Liver (tissue), 9 donors: ENCODE measurements around the gene PLCB1. TPM values are rescaled to one million over a fixed set of nuclear protein-coding genes. Genes with fewer than 3 reads are reported as not detected.

ENCODE experiments used
- DNase-seq: peaks from one replicate; pipeline ENCODE4 v3.0.0-alpha.2; 2017; ENCODE audit warnings: low spot score
- H3K27ac ChIP-seq, 2 donors: one replicate each; pipeline ENCODE4 v1.7.0; 2013; ENCODE audit warnings: inconsistent platforms in 2 of 2, low read length in 2 of 2, control low read depth in 1 of 2, low read depth in 1 of 2, mild to moderate bottlenecking in 1 of 2
- H3K27me3 ChIP-seq, 4 donors: one replicate each; pipeline versions ENCODE4 v1.6.1 to v1.7.0; 2013; ENCODE audit warnings: low read length in 3 of 4, inconsistent platforms in 1 of 4, mild to moderate bottlenecking in 1 of 4, moderate library complexity in 1 of 4; ENCODE audit not compliant: control insufficient read depth in 4 of 4, insufficient read depth in 4 of 4
- H3K36me3 ChIP-seq, 4 donors: one replicate each; pipeline versions ENCODE4 v1.6.1 to v1.7.0; 2013; ENCODE audit warnings: low read length in 3 of 4, mild to moderate bottlenecking in 3 of 4, low read depth in 1 of 4, moderate library complexity in 1 of 4; ENCODE audit not compliant: control insufficient read depth in 4 of 4, insufficient read depth in 3 of 4
- H3K4me1 ChIP-seq, 4 donors: one replicate each; pipeline versions ENCODE4 v1.6.1 to v1.7.0; 2013; ENCODE audit warnings: low read length in 3 of 4, mild to moderate bottlenecking in 3 of 4, moderate library complexity in 1 of 4; ENCODE audit not compliant: control insufficient read depth in 4 of 4, insufficient read depth in 4 of 4
- H3K4me3 ChIP-seq, 3 donors: one replicate each; pipeline versions ENCODE4 v1.6.1 to v1.7.0; 2013; ENCODE audit warnings: low read length in 3 of 3, control low read depth in 1 of 3, low read depth in 1 of 3, mild to moderate bottlenecking in 1 of 3
- H3K9ac ChIP-seq, 2 donors: one replicate each; pipeline ENCODE4 v1.7.0; 2013; ENCODE audit warnings: low read length in 2 of 2, mild to moderate bottlenecking in 2 of 2, moderate library complexity in 2 of 2, control low read depth in 1 of 2, low read depth in 1 of 2
- H3K9me3 ChIP-seq, 4 donors: one replicate each; pipeline versions ENCODE4 v1.6.1 to v1.7.0; 2013; ENCODE audit warnings: low read length in 3 of 4; ENCODE audit not compliant: control insufficient read depth in 4 of 4
- GABPA ChIP-seq, 2 donors: IDR thresholded peaks in 1 of 2; conservative IDR thresholded peaks in 1 of 2; 2 replicates each; pipeline ENCODE4 v1.6.1; 2016; ENCODE audit warnings: antibody characterized with exemption in 2 of 2, mild to moderate bottlenecking in 1 of 2, moderate library complexity in 1 of 2
- HNF4A ChIP-seq, 2 donors: conservative IDR thresholded peaks; 2 replicates each; pipeline ENCODE4 v1.6.1; 2016; ENCODE audit warnings: antibody characterized with exemption in 2 of 2, mild to moderate bottlenecking in 2 of 2
- JUND ChIP-seq, 2 donors: IDR thresholded peaks; 2 replicates each; pipeline ENCODE4 v1.6.1; 2016; ENCODE audit warnings: antibody characterized with exemption in 2 of 2
- NR2F2 ChIP-seq: IDR thresholded peaks from 2 replicates; pipeline ENCODE4 v1.6.1; 2016; ENCODE audit warnings: antibody characterized with exemption
- RXRA ChIP-seq, 2 donors: IDR thresholded peaks; 2 replicates each; pipeline ENCODE4 v1.6.1; 2017 to 2018; ENCODE audit warnings: antibody characterized with exemption in 2 of 2, mild to moderate bottlenecking in 1 of 2
- SP1 ChIP-seq: IDR thresholded peaks from 2 replicates; pipeline ENCODE4 v1.6.1; 2018; ENCODE audit warnings: antibody characterized with exemption, mild to moderate bottlenecking
- TAF1 ChIP-seq: conservative IDR thresholded peaks from 2 replicates; pipeline ENCODE4 v1.6.1; 2016; ENCODE audit warnings: antibody characterized with exemption, mild to moderate bottlenecking
- YY1 ChIP-seq: IDR thresholded peaks from 2 replicates; pipeline ENCODE4 v1.6.1; 2016; ENCODE audit warnings: antibody characterized with exemption, mild to moderate bottlenecking
- WGBS: extraction: QIAGEN DNeasy Blood & Tissue Kit; methylation state at CpG from one replicate; pipeline ENCODE4 v1.1.7; 2013; 5-methylcytosine and 5-hydroxymethylcytosine counted together
- polyA plus RNA-seq, 2 donors: library from polyadenylated mRNA; stranded (reverse) in 1 of 2; unstranded in 1 of 2; fragments of 200-250 nt in 1 of 2; fragments of >200 nt in 1 of 2; fragmentation: Nextera tagmentation in 1 of 2; extraction: Ambion mirVana in 1 of 2; gene quantifications; one replicate each; pipeline versions ENCODE4 v1.2.1 to v1.2.3, GENCODE V29; 2013 to 2015
- total RNA-seq, 2 donors: library from RNA; depleted of rRNA; stranded (reverse); fragments of >200 nt; gene quantifications; one replicate each; pipeline ENCODE4 v1.2.3, GENCODE V29; 2014
- TF ChIP-seq, protein P1 (sequence below): IDR thresholded peaks from 2 replicates; pipeline ENCODE4 v1.6.1; 2016; ENCODE audit warnings: antibody characterized with exemption
- TF ChIP-seq, protein P2 (sequence below): fragments of 150-350 bp; IDR thresholded peaks from 2 replicates; pipeline ENCODE4 v1.5.1; 2017; ENCODE audit warnings: improper control_type of control experiment, low read depth, low read length; ENCODE audit not compliant: missing input control
- TF ChIP-seq, protein P3 (sequence below): IDR thresholded peaks from 2 replicates; pipeline ENCODE4 v1.6.1; 2016; ENCODE audit warnings: antibody characterized with exemption, mild to moderate bottlenecking
- TF ChIP-seq, protein P4 (sequence below): IDR thresholded peaks from 2 replicates; pipeline ENCODE4 v1.6.1; 2016; ENCODE audit warnings: antibody characterized with exemption
- donor health status: healthy.
- donor health status: healthy.
- donor health status: healthy.
- donor health status: healthy.
- donor health status: healthy.

The PLCB1 gene
- total and polyA plus RNA-seq, 4 donors = 3.7 to 13.5 (median 5.9) TPM

- no peak overlapping the region for H3K9ac ChIP-seq
- TF ChIP-seq GABPA (IDR thresholded peaks at IDR 0.05 in 1 of 2, conservative IDR thresholded peaks at IDR 0.05 in 1 of 2) (no peak), NR2F2 (no peak), RXRA (IDR thresholded peaks at IDR 0.05) (no peak), HNF4A (conservative IDR thresholded peaks at IDR 0.05) (no peak), TAF1 (no peak), JUND (IDR thresholded peaks at IDR 0.05) (no peak), SP1 (no peak), YY1 (no peak)
- TF ChIP-seq, protein P1, sequence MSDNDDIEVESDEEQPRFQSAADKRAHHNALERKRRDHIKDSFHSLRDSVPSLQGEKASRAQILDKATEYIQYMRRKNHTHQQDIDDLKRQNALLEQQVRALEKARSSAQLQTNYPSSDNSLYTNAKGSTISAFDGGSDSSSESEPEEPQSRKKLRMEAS = no peak
- TF ChIP-seq, protein P2, sequence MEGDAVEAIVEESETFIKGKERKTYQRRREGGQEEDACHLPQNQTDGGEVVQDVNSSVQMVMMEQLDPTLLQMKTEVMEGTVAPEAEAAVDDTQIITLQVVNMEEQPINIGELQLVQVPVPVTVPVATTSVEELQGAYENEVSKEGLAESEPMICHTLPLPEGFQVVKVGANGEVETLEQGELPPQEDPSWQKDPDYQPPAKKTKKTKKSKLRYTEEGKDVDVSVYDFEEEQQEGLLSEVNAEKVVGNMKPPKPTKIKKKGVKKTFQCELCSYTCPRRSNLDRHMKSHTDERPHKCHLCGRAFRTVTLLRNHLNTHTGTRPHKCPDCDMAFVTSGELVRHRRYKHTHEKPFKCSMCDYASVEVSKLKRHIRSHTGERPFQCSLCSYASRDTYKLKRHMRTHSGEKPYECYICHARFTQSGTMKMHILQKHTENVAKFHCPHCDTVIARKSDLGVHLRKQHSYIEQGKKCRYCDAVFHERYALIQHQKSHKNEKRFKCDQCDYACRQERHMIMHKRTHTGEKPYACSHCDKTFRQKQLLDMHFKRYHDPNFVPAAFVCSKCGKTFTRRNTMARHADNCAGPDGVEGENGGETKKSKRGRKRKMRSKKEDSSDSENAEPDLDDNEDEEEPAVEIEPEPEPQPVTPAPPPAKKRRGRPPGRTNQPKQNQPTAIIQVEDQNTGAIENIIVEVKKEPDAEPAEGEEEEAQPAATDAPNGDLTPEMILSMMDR = no peak
- TF ChIP-seq, protein P3, sequence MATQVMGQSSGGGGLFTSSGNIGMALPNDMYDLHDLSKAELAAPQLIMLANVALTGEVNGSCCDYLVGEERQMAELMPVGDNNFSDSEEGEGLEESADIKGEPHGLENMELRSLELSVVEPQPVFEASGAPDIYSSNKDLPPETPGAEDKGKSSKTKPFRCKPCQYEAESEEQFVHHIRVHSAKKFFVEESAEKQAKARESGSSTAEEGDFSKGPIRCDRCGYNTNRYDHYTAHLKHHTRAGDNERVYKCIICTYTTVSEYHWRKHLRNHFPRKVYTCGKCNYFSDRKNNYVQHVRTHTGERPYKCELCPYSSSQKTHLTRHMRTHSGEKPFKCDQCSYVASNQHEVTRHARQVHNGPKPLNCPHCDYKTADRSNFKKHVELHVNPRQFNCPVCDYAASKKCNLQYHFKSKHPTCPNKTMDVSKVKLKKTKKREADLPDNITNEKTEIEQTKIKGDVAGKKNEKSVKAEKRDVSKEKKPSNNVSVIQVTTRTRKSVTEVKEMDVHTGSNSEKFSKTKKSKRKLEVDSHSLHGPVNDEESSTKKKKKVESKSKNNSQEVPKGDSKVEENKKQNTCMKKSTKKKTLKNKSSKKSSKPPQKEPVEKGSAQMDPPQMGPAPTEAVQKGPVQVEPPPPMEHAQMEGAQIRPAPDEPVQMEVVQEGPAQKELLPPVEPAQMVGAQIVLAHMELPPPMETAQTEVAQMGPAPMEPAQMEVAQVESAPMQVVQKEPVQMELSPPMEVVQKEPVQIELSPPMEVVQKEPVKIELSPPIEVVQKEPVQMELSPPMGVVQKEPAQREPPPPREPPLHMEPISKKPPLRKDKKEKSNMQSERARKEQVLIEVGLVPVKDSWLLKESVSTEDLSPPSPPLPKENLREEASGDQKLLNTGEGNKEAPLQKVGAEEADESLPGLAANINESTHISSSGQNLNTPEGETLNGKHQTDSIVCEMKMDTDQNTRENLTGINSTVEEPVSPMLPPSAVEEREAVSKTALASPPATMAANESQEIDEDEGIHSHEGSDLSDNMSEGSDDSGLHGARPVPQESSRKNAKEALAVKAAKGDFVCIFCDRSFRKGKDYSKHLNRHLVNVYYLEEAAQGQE = no peak
- TF ChIP-seq, protein P4, sequence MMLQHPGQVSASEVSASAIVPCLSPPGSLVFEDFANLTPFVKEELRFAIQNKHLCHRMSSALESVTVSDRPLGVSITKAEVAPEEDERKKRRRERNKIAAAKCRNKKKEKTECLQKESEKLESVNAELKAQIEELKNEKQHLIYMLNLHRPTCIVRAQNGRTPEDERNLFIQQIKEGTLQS = no peak
- H3K27me3 ChIP-seq = no peaks in the 10 kb centered on the region
- H3K4me1 ChIP-seq = no peaks in the 10 kb centered on the region
- WGBS = 91% methylated on average over 4 of the region's 4 CpGs
- no peak overlapping the region for H3K4me3 ChIP-seq
- no peaks in the 10 kb centered on the region for H3K9me3 ChIP-seq
- H3K36me3 ChIP-seq = no peaks in the 10 kb centered on the region
- DNase-seq = no peak
- no peak overlapping the region for H3K27ac ChIP-seq
Measured at GRCh38 chr20:8515810-8516435, 383.9 kb downstream of the PLCB1 start.

GRCh38 chr20:8518878-8519277, 386.8 kb downstream of the PLCB1 start:
- 76% methylated on average over 4 of the region's 4 CpGs for whole genome bisulfite sequencing
- Histone ChIP-seq H3K27ac (no peak overlapping the region), H3K4me3 (no peak overlapping the region), H3K4me1 (no peaks in the 10 kb centered on the region), H3K27me3 (no peaks in the 10 kb centered on the region), H3K9ac (no peak overlapping the region), H3K36me3 (no peaks in the 10 kb centered on the region), H3K9me3 (no peaks in the 10 kb centered on the region)
- DNase-seq = no peak
- TF ChIP-seq, protein P1 = no peak
- TF ChIP-seq, protein P2 = no peak
